ENCODE results near the gene GCN1. TPM values are rescaled to one million over a fixed set of nuclear protein-coding genes. Genes with fewer than 3 reads are reported as not detected.
A peak's percentile ranks its signal among the peaks of the same experiment; 100 is the strongest.

The GCN1 gene
- total RNA-seq, 1 experiment from 2014 or later: 61.8 TPM

DNA sequence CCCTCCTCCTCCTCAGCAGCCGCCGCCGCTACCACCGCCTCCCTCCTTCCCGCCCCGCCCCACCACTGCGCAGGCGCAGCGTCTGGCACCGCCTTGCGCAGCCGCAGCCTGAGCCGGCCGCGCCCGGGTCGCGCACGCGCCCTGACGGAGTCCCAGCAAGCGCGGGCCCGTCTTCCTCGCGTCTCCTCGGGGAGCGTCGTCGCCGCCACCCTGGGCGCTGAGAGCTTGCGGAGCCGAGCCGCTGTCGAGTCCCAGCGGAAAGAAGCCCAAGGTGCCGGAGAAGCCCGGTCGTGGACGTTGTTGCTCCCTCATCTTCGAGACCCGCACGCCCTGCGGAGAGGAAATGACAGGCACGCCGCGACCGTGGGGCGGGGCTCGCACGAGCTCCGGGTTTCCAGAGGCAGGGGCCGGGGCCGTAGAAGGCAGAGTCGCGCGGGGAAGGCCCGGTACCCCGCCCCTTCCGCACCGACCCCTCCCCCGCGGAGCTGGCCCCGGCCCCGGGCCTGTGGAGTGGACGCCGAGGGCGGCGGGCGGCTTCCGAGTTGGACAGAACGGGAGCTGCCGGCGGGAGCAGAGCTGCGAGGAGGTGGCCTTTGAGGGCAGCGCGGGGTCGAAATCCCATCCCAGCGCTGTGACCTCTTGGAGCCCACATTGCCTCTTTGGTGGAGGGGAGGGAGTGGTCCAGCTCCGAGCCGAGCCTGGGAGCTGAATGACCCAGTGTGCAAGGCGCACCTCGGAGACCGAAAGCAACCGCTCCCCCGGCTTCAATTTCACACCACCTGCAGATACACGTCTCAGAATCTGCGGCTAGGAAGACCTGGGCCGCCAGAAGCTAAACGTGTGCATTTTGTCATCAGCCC, 77.5 kb downstream of the GCN1 start:
- DNase-seq (ENCODE audit: low read depth): peak; percentile 88

DNA sequence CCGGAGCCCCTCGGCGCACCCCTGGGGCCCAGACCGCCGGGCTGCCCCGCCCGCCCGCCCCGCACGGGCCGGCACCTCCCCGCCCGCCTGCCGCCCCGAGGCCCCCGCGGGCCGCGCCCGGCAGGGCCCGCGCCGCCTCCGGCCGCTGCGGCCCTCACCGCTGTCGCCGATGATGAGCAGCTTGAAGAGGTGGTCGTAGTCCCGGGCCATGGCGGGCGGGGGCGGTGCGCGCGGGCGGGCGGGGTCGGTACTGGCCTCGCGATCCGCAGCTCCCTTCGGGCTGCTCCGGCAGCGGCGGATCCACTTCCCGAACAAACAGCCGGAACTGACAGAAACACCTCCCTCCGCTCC, 78.1 kb downstream of the GCN1 start, which contains the start of gene RAB35:
RAB35 (minus strand) TSS at position 313 of the 351 bp plus-strand sequence; CDS start at position 210, 103 bp downstream.
- no peak for DNase-seq (ENCODE audit: low read depth)

DNA sequence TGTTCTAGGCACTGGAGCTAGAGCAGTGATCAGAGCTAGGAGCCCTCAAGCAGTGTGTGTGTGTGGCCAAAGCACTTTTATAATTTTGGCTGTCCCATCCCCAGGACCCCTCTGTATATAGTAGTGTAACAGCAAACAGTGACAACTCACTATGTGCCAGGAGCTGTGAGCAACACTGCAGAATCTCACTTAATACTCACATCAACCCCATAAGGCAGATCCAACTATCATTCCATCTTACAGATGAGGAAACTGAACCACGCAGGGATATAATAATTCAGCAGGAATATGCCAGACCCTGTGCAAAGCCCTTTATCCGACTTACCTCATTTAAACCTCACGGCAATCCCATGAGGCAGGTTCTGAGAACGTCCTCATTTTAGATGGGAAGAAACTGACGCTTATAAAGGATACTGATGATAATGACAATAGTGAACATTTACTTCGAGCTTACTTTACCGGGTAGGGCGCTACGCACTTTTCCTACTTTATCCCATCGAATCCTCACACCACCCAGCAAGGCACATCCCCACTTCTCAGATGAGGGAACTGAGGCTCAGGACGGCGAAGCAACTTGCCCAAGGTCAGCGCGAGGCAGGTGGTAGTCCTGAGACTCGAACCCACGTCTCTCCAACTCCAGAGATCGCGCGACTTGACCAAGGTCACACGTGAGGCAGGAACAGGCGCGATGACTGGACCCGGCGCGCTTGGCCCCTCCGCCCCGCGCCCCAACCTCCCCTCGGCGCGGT, 78.6 kb downstream of the GCN1 start:
- peak; percentile 34 for DNase-seq (ENCODE audit: low read depth)

DNA sequence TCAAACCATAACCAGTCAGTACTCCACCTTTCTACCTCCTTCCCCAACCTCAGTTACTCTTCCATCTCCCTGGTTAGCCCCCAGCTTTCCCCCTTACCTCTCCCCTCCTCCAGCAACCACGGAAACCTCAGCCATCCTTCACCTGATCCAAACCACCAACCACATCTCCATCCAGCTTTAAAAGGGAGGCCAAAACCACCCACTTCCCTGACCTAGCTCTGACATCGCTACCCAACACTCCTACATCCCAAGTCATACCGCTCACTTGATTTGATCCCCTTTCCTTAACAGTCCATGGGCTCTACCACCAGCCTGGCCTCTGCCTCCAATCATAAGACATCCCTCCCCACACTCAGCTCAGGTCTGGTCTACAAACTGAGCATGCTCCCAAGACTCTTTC, 79.4 kb downstream of the GCN1 start:
- DNase-seq (ENCODE audit: low read depth): no peak

DNA sequence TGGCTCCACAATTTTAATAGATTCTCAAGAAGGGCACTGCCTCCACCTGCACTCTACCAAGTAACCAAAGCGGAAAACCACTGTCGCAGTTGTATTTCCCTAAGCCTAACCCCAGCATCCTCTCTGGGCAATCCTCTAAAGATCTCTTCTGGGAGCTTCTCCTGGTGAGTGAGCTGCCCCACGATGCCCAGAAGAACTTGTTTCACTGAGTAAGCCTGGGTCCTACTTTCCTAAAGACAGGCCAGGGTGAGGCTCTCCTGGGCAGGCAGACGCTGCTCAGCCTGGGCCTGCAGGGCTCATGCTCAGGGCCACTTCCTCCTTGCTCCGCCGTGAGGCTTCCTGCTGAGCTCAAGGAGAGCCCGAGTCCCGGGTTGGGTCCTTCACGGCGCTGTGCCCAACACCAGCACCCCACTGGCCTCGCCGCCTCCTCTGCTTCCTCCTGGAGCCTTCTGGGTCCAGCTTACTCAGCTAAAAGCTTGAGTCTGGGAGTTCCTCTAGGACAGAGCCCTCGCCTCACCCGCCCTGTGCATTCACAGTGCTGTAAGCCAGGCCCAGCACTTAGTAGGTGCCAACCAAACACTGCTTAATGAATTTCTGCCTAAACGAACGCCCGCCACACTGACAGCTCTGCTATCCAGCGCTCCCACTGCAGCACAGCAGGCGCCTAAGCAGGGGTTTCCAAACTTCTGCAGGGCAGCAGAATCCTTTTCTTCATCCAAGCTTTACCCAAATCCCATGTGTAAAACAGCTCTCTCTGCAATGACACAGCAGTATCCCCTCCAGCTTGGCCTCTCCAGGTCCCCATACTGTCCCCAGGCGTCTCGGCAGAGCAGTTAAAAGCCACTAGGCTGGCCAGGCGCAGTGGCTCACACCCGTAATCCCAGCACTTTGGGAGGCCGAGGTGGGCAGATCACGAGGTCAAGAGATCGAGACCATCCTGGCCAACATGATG, 83.7 kb downstream of the GCN1 start:
- no peak for DNase-seq (ENCODE audit: low read depth)

DNA sequence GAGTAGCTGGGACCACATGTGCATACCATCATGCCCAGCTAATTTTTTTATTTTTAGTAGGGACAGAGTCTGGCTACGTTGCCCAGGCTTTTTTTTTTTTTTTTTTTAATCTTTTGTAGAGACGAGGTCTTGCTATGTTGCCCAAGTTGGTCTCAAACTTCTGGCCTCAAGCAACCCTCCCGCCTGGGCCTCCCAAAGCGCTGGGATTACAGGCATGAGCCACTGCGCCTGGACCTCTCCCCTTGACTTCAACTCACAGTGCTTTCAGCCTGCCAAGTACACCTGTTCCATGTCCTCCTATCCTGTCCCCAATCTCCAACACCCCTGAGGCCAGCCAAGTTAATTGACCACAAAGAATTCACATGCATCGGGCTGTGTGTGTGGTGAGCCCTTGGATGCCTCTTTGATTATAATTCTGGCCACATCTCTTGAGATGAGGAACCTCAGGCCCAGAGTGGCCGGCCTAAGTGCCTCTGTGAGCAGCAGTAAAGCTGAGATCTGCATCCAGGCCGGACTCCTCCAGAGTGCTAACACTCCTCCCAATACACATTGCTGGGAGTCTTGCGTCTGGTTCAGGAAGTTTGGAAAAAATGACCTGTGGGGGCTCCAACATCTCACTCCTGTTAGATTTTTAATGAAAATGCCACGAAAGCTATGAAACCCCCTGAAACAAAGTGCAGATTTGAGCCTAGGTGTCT, 84.8 kb downstream of the GCN1 start:
- DNase-seq (ENCODE audit: low read depth): peak; percentile 51

DNA sequence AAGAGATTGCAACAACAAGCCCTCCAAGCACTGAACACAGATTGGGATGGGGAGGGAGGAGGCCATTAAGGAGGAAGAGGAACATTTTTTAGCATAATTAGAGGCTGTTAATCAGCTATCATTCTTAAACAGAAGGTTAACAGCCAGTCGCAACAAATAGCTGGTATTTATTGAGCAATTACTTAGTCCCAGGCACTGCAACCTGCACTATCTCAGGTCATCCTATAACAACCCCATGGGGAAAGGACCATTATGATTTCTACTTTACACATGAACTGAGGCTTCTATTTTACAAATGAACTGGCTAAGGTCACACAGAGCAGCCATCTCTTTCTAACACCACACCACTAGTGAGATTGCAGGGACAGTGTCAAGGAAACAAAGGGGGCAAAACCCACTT, 88.4 kb downstream of the GCN1 start:
- DNase-seq (ENCODE audit: low read depth): no peak

DNA sequence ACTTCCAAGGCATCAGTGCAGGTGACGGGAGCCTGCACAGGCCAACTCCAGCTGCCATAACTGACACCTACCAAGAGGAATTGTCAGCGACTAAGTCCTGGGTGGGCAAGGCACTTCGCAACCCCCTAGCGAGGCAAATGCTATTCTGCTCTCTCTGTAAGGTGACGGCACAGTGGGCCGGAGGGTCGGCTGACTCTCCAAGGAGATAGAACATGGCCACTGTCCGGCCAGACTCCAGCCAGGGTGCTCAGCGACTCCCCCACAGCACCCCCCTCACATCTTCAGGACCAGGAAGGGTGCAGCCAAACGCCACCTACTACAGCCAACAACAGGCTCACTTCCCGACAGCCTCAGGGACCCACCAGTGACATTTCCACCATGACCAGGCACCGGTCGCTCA, 91.1 kb downstream of the GCN1 start:
- DNase-seq (ENCODE audit: low read depth): no peak

DNA sequence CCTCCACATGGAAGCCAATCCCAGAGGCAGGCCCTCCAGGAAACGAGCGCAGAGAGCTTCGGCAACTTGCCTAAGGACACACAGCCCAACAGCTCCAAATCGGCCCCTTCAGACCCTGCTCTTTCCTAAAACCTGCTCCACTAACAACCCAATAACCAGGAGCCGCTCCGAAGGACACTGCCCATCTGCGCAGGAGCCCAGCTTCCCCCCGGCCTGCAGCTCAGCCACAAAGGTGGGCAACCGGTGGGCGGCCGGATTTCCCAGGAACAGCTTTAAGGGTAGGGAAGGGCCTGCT, 91.5 kb downstream of the GCN1 start:
- DNase-seq (ENCODE audit: low read depth): no peak

DNA sequence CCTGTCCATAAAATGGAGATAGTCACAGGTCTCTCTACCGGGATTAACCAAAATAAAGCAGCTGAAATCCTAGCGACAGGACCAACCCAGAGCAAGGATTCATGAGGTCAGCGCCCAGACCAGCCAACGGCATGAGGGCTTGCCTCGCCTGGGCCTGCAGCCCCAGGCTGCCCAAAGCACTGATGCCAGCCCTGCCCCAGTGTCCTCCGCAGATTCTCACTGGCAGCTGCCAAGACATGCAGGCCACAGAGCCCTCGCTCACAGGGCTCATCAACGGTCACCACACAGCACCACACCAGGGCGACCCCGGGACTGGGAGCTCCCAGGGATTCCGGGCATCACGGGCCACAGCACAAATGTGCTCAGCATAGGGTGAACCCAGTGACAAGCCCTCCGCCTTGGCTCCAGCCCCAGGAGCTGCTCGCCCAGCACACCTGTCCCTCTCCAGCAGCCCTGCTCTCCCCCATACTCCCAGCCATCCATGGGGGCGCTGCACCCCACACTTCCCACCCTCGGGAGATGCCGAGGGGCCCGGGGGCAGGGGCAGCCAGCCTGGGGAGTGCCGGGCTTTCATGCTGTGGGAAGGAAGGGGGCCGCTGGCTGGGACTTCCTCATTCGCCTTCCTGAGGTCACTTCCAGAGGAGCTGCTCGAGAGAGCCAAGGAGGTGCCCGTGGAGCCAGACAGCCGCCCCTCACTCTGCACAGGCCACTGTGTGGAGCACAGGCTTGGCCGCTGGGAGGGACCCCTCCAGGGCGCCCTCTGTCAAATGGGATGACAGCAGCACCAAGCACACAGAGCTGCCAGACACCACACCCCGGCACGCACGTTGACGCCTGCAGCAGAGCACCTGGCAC, 92.1 kb downstream of the GCN1 start:
- no peak for DNase-seq (ENCODE audit: low read depth)

DNA sequence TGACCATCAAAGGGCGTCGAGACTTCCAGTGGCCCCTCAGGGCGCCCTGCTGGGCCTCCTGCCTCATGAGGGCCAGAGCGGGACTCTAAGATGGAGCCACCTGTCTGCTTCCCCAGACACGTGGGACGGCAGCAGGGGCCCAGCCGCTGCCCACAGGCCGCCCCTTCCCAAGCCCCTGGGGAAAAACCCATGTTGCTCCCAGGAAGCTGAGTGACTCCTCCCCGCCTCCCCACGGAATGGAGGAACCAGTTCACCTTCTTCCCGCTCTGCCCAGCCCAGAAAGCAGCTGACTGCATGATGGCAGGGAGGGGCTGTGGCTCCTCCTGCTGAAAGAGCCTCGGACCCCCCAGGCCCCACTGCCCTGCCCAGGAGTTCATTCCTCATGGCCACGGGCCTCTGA, 92.9 kb downstream of the GCN1 start:
- no peak for DNase-seq (ENCODE audit: low read depth)

DNA sequence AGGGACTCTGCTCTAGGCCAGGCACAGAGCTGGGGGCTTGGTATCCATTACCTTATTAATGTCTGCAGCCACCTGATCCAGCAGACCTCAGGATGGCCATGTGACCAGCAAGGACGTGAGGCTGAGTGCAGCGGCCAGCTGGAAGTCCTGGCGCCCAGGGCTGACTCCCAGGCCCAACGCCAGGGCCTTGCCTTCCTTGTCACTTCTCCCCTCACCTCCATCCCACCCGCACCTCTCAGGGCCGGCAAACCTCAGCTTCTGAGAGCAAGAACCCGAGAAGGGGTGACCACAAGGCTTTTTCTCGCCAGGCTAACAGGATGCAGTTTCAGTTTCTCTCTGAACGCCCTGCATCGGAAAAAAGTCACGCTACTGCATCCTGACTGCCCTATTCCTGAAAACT, 93.3 kb downstream of the GCN1 start:
- no peak for DNase-seq (ENCODE audit: low read depth)

DNA sequence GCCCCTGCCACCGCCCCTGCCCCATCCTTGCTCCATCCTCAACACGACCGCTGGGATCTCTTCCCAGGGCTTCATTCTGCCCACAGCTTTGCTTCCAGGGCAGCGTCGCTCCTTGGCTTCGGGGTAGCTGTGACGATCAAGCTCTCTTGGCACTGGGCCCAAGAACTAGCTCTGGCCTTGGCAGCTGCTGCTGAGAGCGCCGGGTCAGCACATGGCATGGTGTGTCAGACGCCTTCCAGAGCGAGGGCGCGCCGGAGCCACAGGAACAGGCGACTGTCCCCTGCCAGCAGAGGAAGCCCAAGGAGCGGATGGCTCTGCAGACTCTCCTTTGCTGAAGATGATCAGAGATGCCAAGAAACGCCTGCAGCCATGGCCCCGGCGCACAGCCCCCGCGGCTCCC, 93.9 kb downstream of the GCN1 start:
- no peak for DNase-seq (ENCODE audit: low read depth)

DNA sequence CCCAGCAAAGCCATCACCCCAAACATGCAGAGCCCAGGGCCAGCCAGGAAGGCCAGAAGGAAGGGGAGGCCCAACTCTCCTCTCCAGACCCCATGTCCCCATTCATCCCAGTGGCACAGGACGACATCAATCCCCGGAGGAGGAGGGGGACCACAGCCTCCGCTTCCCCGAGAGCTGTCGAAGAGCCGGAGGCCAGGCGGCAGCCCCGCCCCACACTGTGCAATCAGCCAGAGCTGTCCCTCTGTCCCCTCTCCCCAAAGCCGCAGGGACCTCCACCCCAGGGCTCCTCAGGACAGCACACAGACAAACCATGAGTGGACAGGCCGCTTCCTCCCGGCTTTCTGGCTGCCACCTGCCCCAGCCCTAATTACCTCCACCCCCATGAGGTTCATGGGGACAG, 94.8 kb downstream of the GCN1 start:
- no peak for DNase-seq (ENCODE audit: low read depth)

DNA sequence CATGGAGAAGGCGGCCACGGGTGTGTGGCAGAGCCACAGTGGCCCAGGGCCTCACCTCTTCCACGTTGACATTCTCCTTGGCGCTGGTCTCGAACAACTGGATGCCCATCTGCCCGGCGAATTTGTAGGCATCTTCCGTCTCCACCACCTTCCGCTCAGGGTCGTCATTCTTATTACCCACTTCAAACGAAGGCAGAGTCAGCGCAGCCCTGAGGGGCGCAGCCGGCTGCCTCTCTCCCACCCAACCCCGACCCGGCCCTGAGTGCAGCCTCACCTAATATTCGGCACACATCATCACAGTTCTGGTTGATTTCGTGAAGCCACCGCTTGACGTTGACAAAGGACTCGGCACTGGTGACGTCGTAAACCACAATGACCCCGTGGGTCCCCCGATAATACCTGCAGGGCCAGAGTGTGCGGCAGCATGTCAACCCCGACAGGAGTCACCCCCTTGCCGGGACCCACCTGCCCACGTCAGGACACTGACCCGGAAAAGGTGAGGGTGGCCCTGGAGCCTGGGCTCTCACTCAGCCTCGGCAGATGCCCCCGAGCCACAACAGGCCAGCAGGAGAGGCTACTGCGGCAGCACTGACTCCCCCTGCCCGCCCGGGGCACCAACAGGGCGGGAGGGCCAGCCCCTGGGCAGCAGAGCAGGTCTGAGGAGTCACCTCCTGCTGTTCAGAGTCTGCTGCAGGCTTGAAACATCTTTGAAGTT, 95.6 kb downstream of the GCN1 start:
- no peak for DNase-seq (ENCODE audit: low read depth)

DNA sequence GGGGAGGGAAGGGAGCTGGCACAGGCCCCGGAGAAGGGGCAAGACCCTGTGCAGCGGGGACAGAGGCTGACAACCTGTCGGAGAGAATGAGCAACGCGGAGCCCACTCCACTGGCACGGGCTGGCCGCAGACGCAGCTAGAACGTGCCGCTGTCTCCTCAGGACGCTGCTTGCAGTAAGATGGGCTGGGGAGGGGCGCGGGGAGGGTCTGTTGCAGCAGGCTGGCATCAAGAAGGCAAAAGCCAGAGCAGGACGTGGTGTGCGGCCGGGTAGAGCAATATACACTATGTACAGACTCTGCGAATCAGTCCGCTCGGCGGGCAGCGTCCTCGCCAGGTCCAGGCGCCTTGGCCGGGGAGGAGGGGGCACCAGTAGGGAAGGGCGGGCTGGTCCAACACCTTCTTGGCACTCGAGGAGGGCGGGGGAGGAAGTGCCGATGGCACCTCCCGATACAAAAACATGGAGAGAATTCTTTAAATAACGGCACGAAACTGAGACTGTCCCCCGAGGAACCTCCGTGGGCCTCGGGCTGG, 97.8 kb downstream of the GCN1 start:
- DNase-seq (ENCODE audit: low read depth): no peak

DNA sequence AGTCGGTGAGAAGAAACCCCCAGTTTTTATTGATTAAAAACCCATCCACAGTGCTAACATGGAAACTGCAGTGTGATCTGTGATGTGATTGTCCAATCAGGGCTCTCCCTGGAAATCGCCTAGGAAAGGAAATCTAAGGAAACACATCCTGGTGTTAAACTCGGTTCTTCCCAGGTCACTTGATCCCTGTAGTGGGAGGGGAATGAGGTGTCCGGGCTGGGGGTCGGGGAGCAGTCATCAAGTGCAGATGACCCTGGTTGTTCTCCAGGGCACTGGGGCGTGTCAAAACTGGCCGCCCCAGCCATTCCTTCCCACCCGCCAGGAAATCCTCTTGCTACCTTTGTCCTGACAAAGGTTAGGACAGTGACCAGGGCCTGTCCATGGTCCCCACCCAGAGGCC, 98.8 kb downstream of the GCN1 start:
- DNase-seq (ENCODE audit: low read depth): no peak

DNA sequence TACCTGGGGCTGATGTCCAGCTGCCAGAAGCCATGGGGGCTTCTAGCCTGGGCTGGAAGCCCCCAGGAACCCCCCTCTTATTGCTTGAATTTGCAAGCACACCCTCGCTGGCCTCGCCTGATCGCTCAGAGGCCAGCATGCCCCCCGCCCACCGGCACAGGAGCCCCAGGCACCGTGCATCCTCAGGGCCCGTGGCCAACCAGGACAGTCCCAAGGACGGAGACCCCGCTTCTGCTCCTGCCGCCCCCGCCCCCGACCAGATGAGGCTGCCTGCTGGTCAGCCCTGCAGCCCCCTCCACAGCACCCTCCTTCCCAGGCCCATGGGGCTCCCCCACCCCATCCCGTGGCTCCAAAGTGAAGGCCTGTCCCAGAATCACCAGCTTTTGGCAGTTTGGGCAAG, 99.2 kb downstream of the GCN1 start:
- DNase-seq (ENCODE audit: low read depth): no peak

DNA sequence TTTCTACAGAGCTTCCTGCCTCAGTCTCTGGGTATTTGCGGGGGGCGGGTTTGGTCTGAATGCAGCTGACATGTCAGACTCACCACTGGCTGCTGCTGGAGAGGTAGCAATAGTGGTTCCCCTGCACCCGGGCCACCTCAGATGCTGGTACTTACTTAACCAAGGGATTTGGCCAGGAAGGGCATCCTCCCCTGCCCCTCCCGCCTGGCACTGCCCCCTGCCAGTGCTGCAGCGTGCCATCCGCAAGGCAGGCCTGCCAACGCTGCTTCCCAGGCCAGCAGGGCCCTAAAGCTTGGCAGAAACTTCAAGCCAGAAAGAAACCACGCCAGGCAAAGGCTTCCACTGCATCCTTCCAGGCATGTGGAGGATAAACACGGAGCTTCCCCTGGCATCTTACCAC, 100.0 kb downstream of the GCN1 start:
- no peak for DNase-seq (ENCODE audit: low read depth)

All from M059J (cell line).